Neural cell (in vitro differentiated cells): Measurements from ENCODE around the gene SPOCK1. TPM values are rescaled to one million over a fixed set of nuclear protein-coding genes. Genes with fewer than 3 reads are reported as not detected.

Source experiments
- H2AFZ ChIP-seq: fragments of 200-600, 300-800 bp; sonication (generic), shearing (Covaris generic); 2 replicates; pipeline ENCODE4 v1.6.0; 2014; ENCODE audit warnings: low read depth, mild to moderate bottlenecking, antibody characterized with exemption, low read length, moderate library complexity
- H3F3A ChIP-seq: fragments of 200-600 bp; shearing (Covaris generic); 2 replicates; pipeline ENCODE4 v1.6.1; 2016; ENCODE audit warnings: mild to moderate bottlenecking, moderate library complexity, mixed read lengths, antibody characterized with exemption, low read length; ENCODE audit not compliant: insufficient read depth, poor library complexity, severe bottlenecking
- H3K27ac ChIP-seq: fragments of 200-600, 300-800 bp; sonication (generic), shearing (Covaris generic); 2 replicates; pipeline ENCODE4 v1.5.1; 2014; ENCODE audit warnings: mild to moderate bottlenecking, low read length, moderate library complexity
- H3K27me3 ChIP-seq: fragments of 300-800, 200-600 bp; sonication (generic), shearing (Covaris generic); 2 replicates; pipeline ENCODE4 v1.6.0; 2014; ENCODE audit warnings: mild to moderate bottlenecking, low read depth, low read length, moderate library complexity; ENCODE audit not compliant: insufficient read depth
- H3K36me3 ChIP-seq: fragments of 300-800, 200-600 bp; sonication (generic), shearing (Covaris generic); 2 replicates; pipeline ENCODE4 v1.5.1; 2014; ENCODE audit warnings: mild to moderate bottlenecking, antibody characterized with exemption, low read length, moderate library complexity; ENCODE audit not compliant: insufficient read depth
- H3K4me2 ChIP-seq: fragments of 300-800, 200-600 bp; sonication (generic), shearing (Covaris generic); 2 replicates; pipeline ENCODE4 v1.6.0; 2014; ENCODE audit warnings: mild to moderate bottlenecking, low read length
- H3K4me3 ChIP-seq: fragments of 300-800, 200-600 bp; sonication (generic), shearing (Covaris generic); 2 replicates; pipeline ENCODE4 v1.5.1; 2014; ENCODE audit warnings: mild to moderate bottlenecking, low read length, moderate library complexity
- H3K79me2 ChIP-seq: fragments of 200-600 bp; shearing (Covaris generic); replicated peaks from 2 replicates; pipeline ENCODE4 v1.6.0; 2014; ENCODE audit warnings: mild to moderate bottlenecking, low read length, moderate library complexity; ENCODE audit not compliant: insufficient read depth
- H3K9ac ChIP-seq: fragments of 300-800, 200-600 bp; sonication (generic), shearing (Covaris generic); 2 replicates; pipeline ENCODE4 v1.6.1; 2016; ENCODE audit warnings: mild to moderate bottlenecking, low read length, mixed read lengths
- H3K9me2 ChIP-seq: fragments of 200-600 bp; shearing (Covaris generic); 2 replicates; pipeline ENCODE4 v1.6.1; 2016; ENCODE audit warnings: mild to moderate bottlenecking, low read length, mixed read lengths; ENCODE audit not compliant: insufficient read depth
- H3K9me3 ChIP-seq: fragments of 200-600, 300-800 bp; sonication (generic), shearing (Covaris generic); 2 replicates; pipeline ENCODE4 v1.6.1; 2016; ENCODE audit warnings: mild to moderate bottlenecking, mixed run types, low read length, moderate library complexity, mixed read lengths
- H4K20me1 ChIP-seq: fragments of 200-600 bp; shearing (Covaris generic); 2 replicates; pipeline ENCODE4 v1.6.1; 2016; ENCODE audit warnings: mild to moderate bottlenecking, mixed run types; ENCODE audit not compliant: insufficient read depth
- EP300 ChIP-seq: fragments of 450-650 bp; conservative IDR thresholded peaks from 2 replicates; pipeline ENCODE4 v1.6.1; 2014; ENCODE audit warnings: antibody characterized with exemption, mild to moderate bottlenecking, moderate library complexity; ENCODE audit not compliant: poor library complexity, severe bottlenecking
- EZH2 ChIP-seq: fragments of 200-600, 300-800 bp; shearing (Covaris generic), sonication (generic); IDR thresholded peaks from 2 replicates; pipeline ENCODE4 v1.6.1; 2014; ENCODE audit warnings: antibody characterized with exemption, low read length, borderline replicate concordance, mild to moderate bottlenecking; ENCODE audit not compliant: insufficient read depth, poor library complexity, severe bottlenecking
- MXI1 ChIP-seq: fragments of 450-650 bp; conservative IDR thresholded peaks from 2 replicates; pipeline ENCODE4 v1.6.1; 2014; ENCODE audit warnings: antibody characterized with exemption, mild to moderate bottlenecking; ENCODE audit not compliant: poor library complexity, severe bottlenecking
- POLR2AphosphoS5 ChIP-seq: IDR thresholded peaks from 2 replicates; pipeline ENCODE4 v1.6.1; 2012
- RAD21 ChIP-seq: fragments of 450-650 bp; conservative IDR thresholded peaks from 2 replicates; pipeline ENCODE4 v1.6.1; 2014; ENCODE audit warnings: antibody characterized with exemption, mild to moderate bottlenecking, moderate library complexity
- REST ChIP-seq: IDR thresholded peaks from 2 replicates; pipeline ENCODE4 v1.6.1; 2012; ENCODE audit warnings: borderline replicate concordance
- SMC3 ChIP-seq: fragments of 450-650 bp; conservative IDR thresholded peaks from 2 replicates; pipeline ENCODE4 v1.6.1; 2014; ENCODE audit warnings: antibody characterized with exemption, mild to moderate bottlenecking, moderate library complexity; ENCODE audit not compliant: poor library complexity
- TAF1 ChIP-seq: IDR thresholded peaks from 2 replicates; pipeline ENCODE4 v1.6.1; 2012; ENCODE audit warnings: low read depth
- polyA plus RNA-seq: library from polyadenylated mRNA; depleted of rRNA; stranded (reverse); fragments of >200 nt; gene quantifications from 2 replicates; pipeline ENCODE4 v1.2.3, GENCODE V29; 2014
- TF ChIP-seq, protein P1 (sequence below): fragments of 450-650 bp; IDR thresholded peaks from 2 replicates; pipeline ENCODE4 v1.5.1; 2014; ENCODE audit warnings: antibody characterized with exemption, mild to moderate bottlenecking, moderate library complexity; ENCODE audit not compliant: poor library complexity, severe bottlenecking

Gene SPOCK1
- polyA plus RNA-seq, 1 donor from 2014 or later, result 33.6 TPM

GRCh38 chr5:137478043-137478442 is 21.1 kb downstream of the SPOCK1 start:
- Histone ChIP-seq H3K9ac (no peak overlapping the region), H3K36me3 (no peaks in the 10 kb centered on the region), H3K79me2 (no peaks in the 10 kb centered on the region), H2AFZ (no peak overlapping the region), H4K20me1 (no peaks in the 10 kb centered on the region), H3K27ac (no peak overlapping the region), H3K9me2 (no peaks in the 10 kb centered on the region), H3F3A (no peaks in the 10 kb centered on the region), H3K4me3 (no peak overlapping the region), H3K9me3 (no peaks in the 10 kb centered on the region), H3K27me3 (no peaks in the 10 kb centered on the region), H3K4me2 (no peak overlapping the region)
- TF ChIP-seq EP300, result no peak
- TF ChIP-seq REST, result no peak
- no peak for TF ChIP-seq POLR2AphosphoS5
- TF ChIP-seq SMC3, result no peak
- TF ChIP-seq, protein P1, sequence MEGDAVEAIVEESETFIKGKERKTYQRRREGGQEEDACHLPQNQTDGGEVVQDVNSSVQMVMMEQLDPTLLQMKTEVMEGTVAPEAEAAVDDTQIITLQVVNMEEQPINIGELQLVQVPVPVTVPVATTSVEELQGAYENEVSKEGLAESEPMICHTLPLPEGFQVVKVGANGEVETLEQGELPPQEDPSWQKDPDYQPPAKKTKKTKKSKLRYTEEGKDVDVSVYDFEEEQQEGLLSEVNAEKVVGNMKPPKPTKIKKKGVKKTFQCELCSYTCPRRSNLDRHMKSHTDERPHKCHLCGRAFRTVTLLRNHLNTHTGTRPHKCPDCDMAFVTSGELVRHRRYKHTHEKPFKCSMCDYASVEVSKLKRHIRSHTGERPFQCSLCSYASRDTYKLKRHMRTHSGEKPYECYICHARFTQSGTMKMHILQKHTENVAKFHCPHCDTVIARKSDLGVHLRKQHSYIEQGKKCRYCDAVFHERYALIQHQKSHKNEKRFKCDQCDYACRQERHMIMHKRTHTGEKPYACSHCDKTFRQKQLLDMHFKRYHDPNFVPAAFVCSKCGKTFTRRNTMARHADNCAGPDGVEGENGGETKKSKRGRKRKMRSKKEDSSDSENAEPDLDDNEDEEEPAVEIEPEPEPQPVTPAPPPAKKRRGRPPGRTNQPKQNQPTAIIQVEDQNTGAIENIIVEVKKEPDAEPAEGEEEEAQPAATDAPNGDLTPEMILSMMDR, result no peak
- TF ChIP-seq EZH2, result no peak
- no peak for TF ChIP-seq RAD21
- TF ChIP-seq MXI1, result no peak
- no peak for TF ChIP-seq TAF1

DNA sequence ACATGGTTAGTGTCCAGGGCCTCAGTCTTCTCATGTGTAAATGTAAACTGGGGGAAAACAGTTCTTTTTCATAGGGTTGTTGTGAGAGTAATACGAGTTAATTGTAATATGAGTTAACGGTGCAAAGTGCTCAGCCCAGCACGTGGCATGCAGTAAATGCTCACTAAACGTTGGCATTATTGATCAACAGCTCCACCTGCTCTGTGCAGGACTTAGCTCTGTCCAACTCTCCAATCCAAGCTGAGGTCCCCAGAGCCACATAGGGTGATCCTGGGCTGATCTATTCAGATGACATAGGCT is 28.3 kb downstream of the SPOCK1 start:
- no peak overlapping the region for H2AFZ ChIP-seq
- H3K9me3 ChIP-seq, result no peaks in the 10 kb centered on the region
- no peaks in the 10 kb centered on the region for H3K27me3 ChIP-seq
- no peak overlapping the region for H3K27ac ChIP-seq
- H3K79me2 ChIP-seq, result peaks cover 3% of the 10 kb centered on the region
- no peak overlapping the region for H3K9ac ChIP-seq
- H3K9me2 ChIP-seq, result no peaks in the 10 kb centered on the region
- TF ChIP-seq TAF1, result no peak
- TF ChIP-seq POLR2AphosphoS5, result no peak
- no peak for TF ChIP-seq RAD21
- no peak for TF ChIP-seq SMC3
- H3K36me3 ChIP-seq, result no peaks in the 10 kb centered on the region
- H3K4me2 ChIP-seq, result no peak overlapping the region
- no peaks in the 10 kb centered on the region for H3F3A ChIP-seq
- no peaks in the 10 kb centered on the region for H4K20me1 ChIP-seq
- no peak overlapping the region for H3K4me3 ChIP-seq
